Adrenal gland (tissue), 12 donors: ENCODE measurements around the gene CNIH2. TPM values are rescaled to one million over a fixed set of nuclear protein-coding genes. Genes with fewer than 3 reads are reported as not detected.
A peak's percentile ranks its signal among the peaks of the same experiment; 100 is the strongest.

ENCODE experiments used
- DNase-seq, 7 donors: peaks; one replicate each; pipeline ENCODE4 v3.0.0-alpha.2; 2019 to 2020
- H3K27ac ChIP-seq, 5 donors: fragments of 200-600 bp; sonication (generic) in 4 of 5; 1 replicate in 3 of 5; 2 replicates in 2 of 5; pipeline versions ENCODE4 v1.5.1 to v1.8.0; 2016 to 2020; ENCODE audit warnings: mild to moderate bottlenecking in 1 of 5
- H3K27me3 ChIP-seq: fragments of 200-600 bp; 2 replicates; pipeline ENCODE4 v1.8.0; 2021
- H3K36me3 ChIP-seq, 2 donors: fragments of 200-600 bp; replicated peaks in 1 of 2; 1 replicate in 1 of 2; 2 replicates in 1 of 2; pipeline versions ENCODE4 v1.5.1 to v1.8.0; 2018 to 2022
- H3K4me1 ChIP-seq, 2 donors: fragments of 200-600 bp; replicated peaks in 1 of 2; 1 replicate in 1 of 2; 2 replicates in 1 of 2; pipeline versions ENCODE4 v1.5.1 to v1.8.0; 2018 to 2021
- H3K4me3 ChIP-seq, 4 donors: fragments of 200-600 bp; sonication (generic) in 3 of 4; one replicate each; pipeline ENCODE4 v1.5.1; 2016 to 2018
- H3K9me3 ChIP-seq, 3 donors: fragments of 200-600 bp; sonication (generic) in 1 of 3; replicated peaks in 1 of 3; 1 replicate in 2 of 3; 2 replicates in 1 of 3; pipeline versions ENCODE4 v1.5.1 to v1.8.0; 2016 to 2021
- CTCF ChIP-seq, 6 experiments: fragments of 450-650 bp in 4 of 6; fragments of 200-600 bp in 2 of 6; sonication (generic) in 1 of 6; IDR thresholded peaks; 1 replicate in 5 of 6; 2 replicates in 1 of 6; pipeline versions ENCODE4 v1.5.1 to v1.8.0; 2016 to 2021; ENCODE audit warnings: antibody characterized with exemption in 6 of 6, mild to moderate bottlenecking in 2 of 6, moderate library complexity in 1 of 6
- POLR2A ChIP-seq, 2 donors: fragments of 450-650 bp; IDR thresholded peaks; one replicate each; pipeline ENCODE4 v1.6.1; 2017; ENCODE audit warnings: antibody characterized with exemption in 2 of 2, mild to moderate bottlenecking in 2 of 2, moderate library complexity in 1 of 2
- WGBS, 4 donors: extraction: QIAGEN DNeasy Blood & Tissue Kit in 2 of 4; methylation state at CpG; one replicate each; pipeline versions ENCODE4 v1.1.5 to v1.1.7; 2013 to 2017; 5-methylcytosine and 5-hydroxymethylcytosine counted together
- intact Hi-C, 2 donors: fragments of 100-400 bp; cut with DNase I; formaldehyde crosslinking; loops; one replicate each; pipeline versions ENCODE4 v1.14.1 to v1.15.0; 2022 to 2023
- polyA plus RNA-seq, 3 donors: library from polyadenylated mRNA; stranded (reverse); fragments of 200-250 nt in 2 of 3; fragments of 350-450 nt in 1 of 3; fragmentation: Illumina TruSeq in 1 of 3; extraction: RNeasy Lipid Tissue Mini Kit (QIAGEN cat#74804) in 1 of 3; gene quantifications; one replicate each; pipeline ENCODE4 v1.2.3, GENCODE V29; 2013 to 2014
- total RNA-seq, 9 donors: library from RNA; depleted of rRNA in 4 of 9; stranded (reverse); fragments of >200 nt in 4 of 9; fragments of 120-200 nt in 1 of 9; fragmentation: NEBNext Ultra II Directional in 1 of 9; extraction: Animal tissue kit (Norgen Biotek cat#: 25700) in 1 of 9; gene quantifications; one replicate each; pipeline versions ENCODE4 v1.1.0 to v1.2.4, GENCODE V29; 2013 to 2023
- donor health status: healthy with polysubstance abuse.
- donor health status: Bipolar disorder and iron deficiency.
- donor health status: DM: yes; HTN: yes; CAD: no.
- donor health status: DM: no; HTN: no; CAD: no.
- donor health status: DM: no; HTN: no; CAD: no.
- donor health status: DM: yes; HTN: yes; CAD: no.

CNIH2 gene
- total and polyA plus RNA-seq, 12 donors = 0.55 to 13.4 (median 2.9) TPM; not detected in 2

- 80 to 87% (median 83%) methylated on average over 4 of the region's 4 CpGs for WGBS, 4 donors
- Histone ChIP-seq H3K27ac (no peak overlapping the region), H3K4me3 (no peak overlapping the region), H3K4me1 (peaks cover 0 to 11% of the 10 kb centered on the region in 2 donors), H3K9me3 (no peaks in the 10 kb centered on the region), H3K27me3 (no peaks in the 10 kb centered on the region), H3K36me3 (no peaks in the 10 kb centered on the region)
- intact Hi-C loops = no loop called here
- no peak for DNase-seq
- no peak for TF ChIP-seq CTCF (IDR thresholded peaks at IDR 0.05)
- TF ChIP-seq POLR2A (IDR thresholded peaks at IDR 0.05) = no peak
These were observed 43.6 kb downstream of the CNIH2 start for GRCh38 chr11:66321606-66322005.

- no peaks in the 10 kb centered on the region for H3K27me3 ChIP-seq
- peak in 2 of 7 donors; percentile 55 to 58 for DNase-seq
- no peaks in the 10 kb centered on the region for H3K9me3 ChIP-seq
- 67 to 85% (median 77%) methylated on average over 7 to 11 of the region's 11 CpGs for WGBS, 4 donors
- peak overlapping the region in 1 of 5 donors; percentile 20 for H3K27ac ChIP-seq
- no peaks in the 10 kb centered on the region for H3K36me3 ChIP-seq
- TF ChIP-seq CTCF (IDR thresholded peaks at IDR 0.05) (no peak), POLR2A (IDR thresholded peaks at IDR 0.05) (no peak)
- H3K4me3 ChIP-seq = no peak overlapping the region
- H3K4me1 ChIP-seq = peaks cover 0 to 14% of the 10 kb centered on the region in 2 donors
- intact Hi-C loops = no loop called here
These were observed 44.9 kb downstream of the CNIH2 start for GRCh38 chr11:66322732-66323427.

DNA sequence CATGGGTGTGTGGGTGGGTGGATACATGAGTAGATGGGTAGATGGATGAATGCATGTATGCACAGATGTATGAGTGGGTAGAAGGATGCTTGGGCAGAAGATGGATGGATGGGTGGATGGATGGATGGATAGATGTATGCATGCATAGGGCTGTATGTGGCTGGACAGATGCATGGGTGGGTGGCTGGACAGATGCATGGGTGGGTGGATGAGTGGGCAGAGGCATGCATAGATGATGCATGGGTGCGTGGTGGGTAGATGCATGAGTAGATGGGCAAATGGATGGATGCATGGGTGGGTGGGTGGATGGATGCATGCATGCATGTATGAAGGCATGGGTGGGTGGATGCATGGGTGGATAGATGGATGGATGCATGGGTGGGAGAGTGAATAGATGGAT, 45.7 kb downstream of the CNIH2 start:
- DNase-seq = no peak
- Histone ChIP-seq H3K4me1 (peaks cover 0 to 15% of the 10 kb centered on the region in 2 donors), H3K9me3 (no peaks in the 10 kb centered on the region), H3K27ac (no peak overlapping the region), H3K36me3 (no peaks in the 10 kb centered on the region), H3K27me3 (no peaks in the 10 kb centered on the region), H3K4me3 (no peak overlapping the region)
- TF ChIP-seq POLR2A (IDR thresholded peaks at IDR 0.05) (no peak), CTCF (IDR thresholded peaks at IDR 0.05) (no peak)
- 96 to 100% (median 99%) methylated on average over 1 of the region's 1 CpG for WGBS, 4 donors
- intact Hi-C loops = no loop called here

- DNase-seq = no peak
- H3K9me3 ChIP-seq = no peaks in the 10 kb centered on the region
- 56 to 65% (median 61%) methylated on average over 10 of the region's 10 CpGs for WGBS, 4 donors
- TF ChIP-seq CTCF (IDR thresholded peaks at IDR 0.05) = no peak
- TF ChIP-seq POLR2A (IDR thresholded peaks at IDR 0.05) = no peak
- H3K27ac ChIP-seq = peak overlapping the region in 1 of 5 donors; percentile 31
- no peaks in the 10 kb centered on the region for H3K27me3 ChIP-seq
- H3K4me1 ChIP-seq = peaks cover 0 to 17% of the 10 kb centered on the region in 2 donors
- no peak overlapping the region for H3K4me3 ChIP-seq
- intact Hi-C loops = no loop called here
- no peaks in the 10 kb centered on the region for H3K36me3 ChIP-seq
These were observed 46.7 kb downstream of the CNIH2 start for GRCh38 chr11:66324664-66325063.
